GM11168 (cell line): ENCODE results near the gene PIWIL1.

Source experiments
- in situ Hi-C: fragments of 300-500 bp; cut with MboI; formaldehyde crosslinking; loops from one replicate; pipeline ENCODE4 v1.12.0; 2022; ENCODE audit warnings: low sequenced_read_pairs; ENCODE audit not compliant: unreplicated experiment

PIWIL1 gene

GRCh38 chr12:130421896-130422295 is 84.2 kb downstream of the PIWIL1 start:
- in situ Hi-C loops: no loop called here
